DMS53 (cell line): ENCODE measurements around the gene OPTC.

Source experiments
- DNase-seq: peaks from one replicate; lab custom pipeline; 2025; lab: John Stamatoyannopoulos, UW

Gene OPTC

DNA sequence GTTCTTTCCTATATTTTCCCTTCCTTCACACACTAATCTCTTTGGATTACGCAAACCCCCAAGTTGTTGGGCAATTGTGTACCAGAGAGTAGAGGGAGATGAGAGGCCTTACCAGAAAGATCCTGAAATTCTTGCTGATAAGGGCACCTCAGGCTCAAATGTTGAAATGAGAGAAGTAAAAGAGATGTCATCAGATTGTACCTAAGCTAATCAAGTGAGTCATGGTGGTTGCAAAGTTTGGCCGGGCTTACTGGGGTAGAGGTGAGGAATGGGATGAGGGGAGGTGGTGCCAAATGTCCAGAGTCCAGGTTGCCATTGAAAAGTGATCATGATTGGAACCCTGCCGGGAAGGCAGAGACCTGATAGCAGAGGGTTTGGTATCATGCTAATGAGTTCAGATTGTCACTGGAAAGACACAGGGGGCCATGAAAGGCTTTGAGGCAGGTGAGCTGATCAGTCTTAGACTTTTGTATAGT is 43.1 kb downstream of the OPTC start:
- DNase-seq = no peak

DNA sequence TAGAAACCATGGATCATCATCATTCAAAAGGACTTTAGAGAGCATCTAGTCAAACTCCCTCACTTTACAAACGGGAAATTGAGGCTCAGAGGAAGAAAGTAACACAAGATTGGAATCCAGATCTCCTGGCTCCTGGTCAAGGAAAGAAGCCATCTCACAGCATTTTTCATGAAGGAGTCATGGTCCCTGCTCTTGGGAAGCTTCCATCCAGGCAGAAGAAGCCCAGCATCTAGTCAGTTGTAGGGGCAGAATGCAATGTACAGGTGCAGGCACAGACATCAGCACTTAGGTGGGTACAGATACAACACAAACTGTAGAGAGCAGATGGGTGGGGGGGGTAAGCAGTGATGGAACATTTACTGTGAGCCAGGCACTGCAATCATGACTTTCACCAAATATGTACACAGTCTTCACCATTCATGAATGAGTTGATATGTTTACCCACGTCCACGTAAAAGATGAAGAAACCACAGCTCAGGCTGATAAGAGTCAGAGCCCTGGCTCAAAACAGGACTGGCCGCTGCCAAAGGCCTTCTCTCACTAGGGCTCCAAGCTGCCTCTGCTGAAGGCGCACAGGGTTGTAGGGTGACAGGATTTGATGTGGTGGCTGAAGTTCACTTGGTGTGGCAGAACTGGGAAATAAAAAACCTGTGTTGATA is 44.0 kb downstream of the OPTC start:
- peak; percentile 78 for DNase-seq

DNA sequence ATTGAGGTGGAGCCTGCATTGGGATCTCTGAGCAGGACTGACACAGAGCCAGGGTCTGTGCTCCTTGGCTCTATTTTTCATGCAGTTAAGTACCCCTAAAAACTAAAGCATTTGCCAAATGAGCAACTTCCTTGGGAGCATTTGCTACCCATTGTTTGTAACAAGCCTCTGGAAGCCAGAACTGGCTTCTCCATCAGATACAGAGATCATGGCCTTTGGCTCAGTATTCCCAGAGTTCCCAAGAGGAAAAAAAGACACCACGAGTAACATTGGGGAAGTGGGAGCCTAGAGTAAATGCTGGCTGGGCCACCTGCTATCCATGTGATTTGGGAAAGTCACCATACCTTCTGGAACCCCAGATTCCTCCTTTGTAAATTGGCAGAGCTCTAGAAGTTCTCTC is 44.8 kb downstream of the OPTC start:
- DNase-seq = no peak

DNA sequence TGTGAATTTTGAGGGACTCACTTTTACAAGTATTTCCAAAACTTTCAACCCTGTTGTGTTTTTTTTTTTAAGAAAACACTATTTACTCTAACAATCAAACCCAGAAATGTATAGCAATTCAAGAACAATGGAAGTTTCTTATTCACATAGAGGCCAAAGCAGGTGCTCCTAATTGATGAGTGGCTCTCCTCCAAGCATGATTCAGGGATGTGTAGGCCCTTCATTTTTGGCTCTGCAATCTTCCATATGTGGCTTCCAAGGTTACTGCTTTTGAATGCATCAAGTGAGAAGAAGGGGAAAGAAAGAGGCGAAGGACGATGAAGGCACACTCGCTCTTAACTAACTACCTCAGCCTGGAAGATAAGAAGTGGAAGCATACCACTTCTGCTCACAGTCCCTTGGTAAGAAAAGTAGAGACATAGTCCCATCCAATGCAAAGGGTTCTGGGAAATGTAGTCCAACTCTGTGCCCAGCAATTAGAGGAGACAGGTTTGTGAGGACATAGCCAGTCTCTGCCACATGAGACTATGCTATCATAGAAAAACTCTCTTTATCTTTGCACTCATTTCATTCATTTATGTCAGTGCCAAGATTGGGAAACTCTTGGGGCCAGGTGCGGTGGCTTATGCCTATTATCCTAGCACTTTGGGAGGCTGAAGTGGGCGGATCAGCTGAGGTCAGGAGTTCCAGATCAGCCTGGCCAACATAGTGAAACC is 46.0 kb downstream of the OPTC start:
- peak; percentile 26 for DNase-seq

DNA sequence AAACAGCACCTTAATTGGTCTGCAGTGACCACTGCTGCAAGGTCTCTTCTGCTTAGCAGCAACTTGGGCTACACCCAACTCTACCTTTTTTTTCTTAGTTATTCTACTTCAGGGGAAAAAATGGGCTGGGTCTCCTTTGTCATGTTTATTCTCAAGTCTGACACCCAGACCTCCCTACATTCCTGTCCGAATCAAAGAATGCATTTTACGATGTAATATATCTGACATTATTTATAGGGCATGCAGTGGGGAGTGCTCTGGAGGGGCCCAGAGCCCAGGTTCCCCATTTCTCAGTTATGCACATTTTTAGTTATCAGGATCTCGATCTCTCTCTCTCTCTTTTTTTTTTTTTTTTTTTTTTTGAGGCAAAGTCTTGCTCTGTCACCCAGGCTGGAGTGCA is 50.5 kb downstream of the OPTC start:
- DNase-seq = no peak

DNA sequence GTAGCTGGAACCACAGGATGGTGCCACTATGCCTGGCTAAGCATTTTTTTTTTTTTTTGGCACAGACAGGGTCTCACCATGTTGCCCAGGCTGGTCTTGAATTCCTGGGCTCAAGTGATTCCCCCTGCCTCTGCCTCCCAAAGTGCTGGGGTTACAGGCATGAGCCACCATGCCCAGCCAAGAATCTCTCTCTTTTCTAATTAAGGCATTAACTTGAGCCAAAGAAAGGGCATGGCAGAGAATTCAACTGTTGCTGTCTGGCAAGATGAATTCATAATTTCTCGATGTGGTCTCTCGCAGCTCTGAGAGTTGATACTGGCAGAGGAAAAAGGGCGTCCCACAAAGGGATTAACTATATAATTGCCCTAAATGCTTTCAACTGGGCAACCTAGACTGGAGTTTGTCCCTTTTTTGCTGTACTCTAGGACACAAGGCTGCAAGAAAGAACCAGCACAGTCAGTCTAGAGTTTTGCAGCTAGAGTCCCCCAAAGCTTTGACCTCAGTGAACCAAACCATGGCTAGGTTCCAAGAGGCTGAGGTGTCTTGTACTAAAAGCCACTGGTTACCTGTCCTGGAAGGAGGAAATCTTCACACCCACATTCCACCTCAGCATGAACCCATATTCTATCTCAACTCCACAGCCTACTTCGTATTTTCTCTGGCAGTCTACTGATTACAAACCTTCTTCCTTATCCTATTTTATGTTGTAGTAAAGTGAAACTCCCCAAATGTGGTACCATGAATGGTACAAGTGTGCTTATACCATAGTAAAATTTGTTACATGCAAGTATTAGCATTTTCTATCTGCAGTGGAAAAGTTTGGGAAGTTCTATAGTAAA is 51.2 kb downstream of the OPTC start:
- DNase-seq = no peak

DNA sequence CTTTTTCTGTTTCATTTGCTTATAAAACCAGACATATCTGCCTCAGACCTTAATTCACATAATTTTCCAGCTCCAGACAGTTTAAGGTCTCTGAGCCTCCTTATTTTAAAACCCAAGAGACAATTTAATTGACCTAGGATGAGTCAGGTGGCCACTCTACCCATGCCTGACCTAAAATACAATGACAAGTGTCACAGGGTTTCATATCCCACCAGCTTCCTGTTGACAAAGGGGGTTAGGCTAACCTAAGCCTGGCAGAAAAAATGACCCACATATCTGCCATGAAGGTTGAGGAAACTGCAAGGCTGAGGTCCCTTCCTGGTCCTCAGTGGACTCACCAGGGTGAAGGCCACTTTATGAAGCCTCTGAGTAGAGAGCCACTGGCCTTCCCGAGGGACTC is 52.3 kb downstream of the OPTC start:
- DNase-seq = peak; percentile 27

DNA sequence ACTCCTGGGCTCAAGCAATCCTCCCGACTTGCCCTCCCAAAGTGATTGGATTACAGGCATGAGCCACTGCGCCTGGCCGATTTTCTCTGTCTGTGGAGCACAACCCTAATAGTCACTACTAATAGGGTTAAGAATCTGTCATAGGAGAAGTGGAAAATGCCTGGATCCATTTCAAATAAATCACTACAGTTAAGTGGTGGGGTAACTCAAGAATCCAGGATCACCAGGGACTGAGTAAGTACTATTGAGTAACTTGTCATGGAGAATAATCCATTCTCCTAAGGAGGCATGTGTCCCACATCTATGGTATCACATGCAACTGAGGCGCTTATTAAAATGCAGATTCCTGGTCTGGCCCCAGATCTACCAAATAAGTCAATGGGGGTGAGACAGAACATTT is 53.2 kb downstream of the OPTC start:
- DNase-seq = no peak

DNA sequence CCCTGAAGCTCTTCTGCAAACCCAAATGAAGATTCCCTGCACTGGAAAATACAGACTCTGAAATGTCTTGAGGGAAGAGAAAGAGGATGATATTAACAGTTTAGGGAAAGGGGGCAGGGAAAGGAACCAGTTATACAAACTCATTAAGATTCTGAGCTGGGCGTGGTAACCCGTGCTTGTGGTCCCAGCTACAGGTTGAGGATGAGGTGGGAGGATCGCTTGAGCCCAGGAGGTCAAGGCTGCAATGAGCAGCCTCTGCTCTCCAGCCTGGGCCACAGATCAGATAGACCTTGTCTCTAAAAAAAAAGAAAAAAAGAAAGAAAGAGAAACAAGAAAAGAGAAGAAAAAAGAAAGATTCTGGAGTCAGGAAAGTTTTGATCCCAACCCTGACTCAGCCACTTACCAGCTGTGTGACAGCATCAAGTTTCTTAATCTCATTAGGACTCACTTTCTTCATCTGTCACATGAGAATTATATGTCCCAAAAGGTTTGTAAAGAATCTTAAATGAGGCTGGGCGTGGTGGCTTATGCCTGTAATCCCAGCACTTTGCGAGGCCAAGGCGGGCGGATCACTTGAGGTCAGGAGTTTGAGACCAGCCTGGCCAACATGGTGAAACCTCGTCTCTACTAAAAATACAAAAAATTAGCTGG is 53.9 kb downstream of the OPTC start:
- no peak for DNase-seq

DNA sequence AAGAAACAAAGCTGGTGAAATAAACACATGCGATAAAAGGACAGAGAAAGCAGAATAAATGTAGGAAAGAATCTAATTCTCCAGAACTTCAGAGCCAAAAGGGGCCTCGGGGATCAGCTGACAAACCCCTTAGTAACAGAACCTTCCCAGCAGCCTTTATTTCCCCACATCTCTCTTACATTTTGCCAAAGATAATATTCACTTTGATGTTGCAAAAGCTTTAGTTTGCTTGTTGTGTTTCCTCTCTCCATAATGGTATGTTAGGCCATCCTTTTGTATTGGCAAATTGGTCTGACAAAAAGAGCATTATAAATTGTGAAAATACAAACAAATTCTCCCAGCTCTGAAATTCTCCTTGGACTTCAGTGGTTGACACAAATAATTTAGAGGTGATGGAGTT is 54.9 kb downstream of the OPTC start:
- no peak for DNase-seq

DNA sequence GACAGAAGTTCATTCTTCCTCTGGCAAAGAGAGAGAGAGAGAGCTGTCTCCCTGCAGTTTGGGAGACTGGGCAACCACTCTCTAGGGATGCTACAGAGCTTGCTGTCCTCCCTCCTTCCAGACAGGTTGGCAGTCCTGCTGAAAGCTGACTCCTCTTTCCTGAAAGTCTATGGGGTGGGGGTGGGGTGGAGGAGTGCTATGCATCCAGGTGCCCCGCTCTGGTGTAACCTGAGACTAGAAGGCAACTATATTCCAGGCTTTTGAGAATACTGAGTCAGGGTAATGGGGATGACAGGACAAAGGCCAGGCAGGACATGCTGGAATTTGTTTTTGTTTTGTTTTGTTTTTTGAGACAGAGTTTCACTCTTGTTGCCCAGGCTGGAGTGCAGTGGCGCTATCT is 55.4 kb downstream of the OPTC start:
- DNase-seq = peak; percentile 68

DNA sequence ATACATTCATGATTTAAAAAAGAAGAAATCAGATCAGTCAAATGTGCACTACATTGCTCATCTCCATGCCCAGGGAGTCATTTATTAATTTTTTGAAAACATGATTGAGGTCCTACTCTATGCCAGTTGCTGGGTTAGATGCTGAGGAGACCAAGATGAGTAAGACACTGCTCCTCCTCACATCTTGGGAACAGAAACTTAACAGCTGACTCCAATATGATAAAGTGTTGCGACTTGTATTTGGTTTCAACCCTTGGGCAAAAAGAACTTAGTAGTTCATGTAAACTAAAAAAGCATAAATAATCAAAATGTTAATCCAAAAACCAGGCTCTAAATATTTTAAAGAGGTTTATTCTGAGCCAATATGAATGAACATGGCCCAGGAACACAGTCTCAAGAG is 56.9 kb downstream of the OPTC start:
- DNase-seq = no peak

DNA sequence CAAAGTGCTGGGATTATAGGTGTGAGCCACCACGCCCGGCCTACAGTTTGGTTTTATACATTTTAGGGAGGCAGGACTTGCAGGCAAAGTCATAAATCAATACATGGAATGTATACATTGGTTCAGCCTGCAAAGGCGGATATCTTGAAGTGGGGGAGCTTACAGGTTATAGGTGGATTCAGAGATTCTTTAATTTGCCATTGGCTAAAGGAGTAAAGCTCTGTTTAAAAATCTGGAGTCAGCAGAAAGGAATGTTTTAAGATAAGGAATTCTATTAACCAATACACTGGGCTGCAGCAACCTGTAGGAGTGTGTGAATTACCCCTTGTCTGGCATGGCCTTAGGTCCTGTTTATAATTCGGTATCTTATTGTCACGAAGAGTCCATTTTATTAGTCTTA is 57.6 kb downstream of the OPTC start:
- DNase-seq = no peak

DNA sequence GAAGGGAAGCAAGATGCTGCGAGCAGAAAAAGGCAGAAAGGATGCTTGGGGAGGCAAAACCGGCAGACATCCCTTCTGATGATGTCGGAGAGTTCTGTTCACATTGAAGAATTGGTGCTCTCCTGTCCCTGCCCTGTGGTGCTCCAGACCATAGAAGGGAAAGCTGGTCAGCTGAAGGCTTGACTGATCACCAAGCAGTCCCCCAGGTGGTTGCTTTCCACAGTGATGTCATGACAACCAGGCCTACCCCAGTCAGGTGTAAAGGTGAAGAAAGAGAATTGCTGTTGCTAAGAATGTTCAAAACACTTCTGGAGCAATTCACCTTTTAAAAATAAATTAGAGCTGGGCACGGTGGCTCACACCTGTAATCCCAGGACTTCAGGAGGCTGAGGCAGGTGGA is 59.5 kb downstream of the OPTC start:
- DNase-seq = no peak

DNA sequence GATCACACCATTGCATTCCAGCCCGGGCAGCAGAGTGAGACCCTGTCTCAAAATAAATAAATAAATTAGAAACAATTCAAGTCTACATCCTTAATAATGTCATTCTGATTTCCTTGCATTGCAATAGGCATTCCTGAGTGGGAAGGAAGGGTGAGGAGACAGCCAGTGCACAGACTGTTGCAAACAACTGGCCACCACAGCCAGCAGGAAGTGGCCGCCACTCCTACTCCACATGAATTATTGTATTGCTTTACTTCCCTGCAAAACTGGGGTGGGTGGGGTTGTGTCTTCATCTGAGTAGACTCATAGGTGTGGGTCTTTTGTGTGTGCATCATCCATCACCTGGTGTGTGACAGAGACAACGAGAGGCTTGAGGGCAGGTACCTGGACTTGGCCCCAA is 60.1 kb downstream of the OPTC start:
- no peak for DNase-seq

DNA sequence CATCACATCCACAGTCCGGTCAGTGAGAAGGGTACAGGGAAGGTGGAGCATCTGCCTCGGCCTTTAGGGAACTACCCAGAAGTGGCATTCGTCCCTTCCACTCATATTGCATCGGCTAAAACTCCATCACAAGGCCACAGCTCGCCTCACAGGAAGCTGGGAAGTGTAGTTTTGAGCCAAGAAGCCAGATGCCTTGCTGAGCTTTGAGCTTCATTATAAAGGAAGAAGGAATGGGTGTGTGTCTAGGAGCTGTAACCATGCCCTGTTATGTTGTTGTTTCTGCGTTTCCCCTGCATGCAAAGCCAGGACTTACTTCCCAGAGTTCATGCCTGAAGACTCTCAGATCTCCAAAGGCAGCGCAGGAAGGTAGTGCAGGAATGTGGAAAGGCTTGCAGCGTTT is 61.1 kb downstream of the OPTC start:
- DNase-seq = no peak

DNA sequence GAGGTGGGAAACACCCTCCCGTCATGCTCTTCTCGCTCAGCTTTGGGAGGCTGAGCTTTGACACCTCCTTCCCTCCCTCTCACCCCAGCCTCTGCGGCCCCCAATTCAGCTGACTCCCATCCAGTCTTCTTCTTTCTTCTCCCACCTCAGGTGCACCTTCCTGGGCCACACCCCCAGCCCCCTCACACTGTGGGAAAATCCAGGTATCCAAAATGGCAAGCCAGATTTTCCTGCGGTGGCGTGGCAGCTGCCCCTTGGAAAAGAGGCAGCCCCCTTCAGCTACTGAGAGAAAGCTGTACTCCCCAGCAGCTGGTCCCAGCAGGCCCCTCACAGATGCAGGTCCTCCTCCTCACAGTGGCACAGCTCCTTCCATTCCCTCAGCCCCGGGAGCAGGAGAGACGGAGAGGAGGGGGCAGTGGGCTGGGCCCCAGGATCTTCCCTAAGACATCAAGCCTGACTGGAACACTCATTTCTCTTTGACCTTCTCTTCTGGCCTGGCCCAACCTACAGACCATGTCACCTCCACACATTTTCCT is 61.6 kb downstream of the OPTC start:
- DNase-seq = no peak

DNA sequence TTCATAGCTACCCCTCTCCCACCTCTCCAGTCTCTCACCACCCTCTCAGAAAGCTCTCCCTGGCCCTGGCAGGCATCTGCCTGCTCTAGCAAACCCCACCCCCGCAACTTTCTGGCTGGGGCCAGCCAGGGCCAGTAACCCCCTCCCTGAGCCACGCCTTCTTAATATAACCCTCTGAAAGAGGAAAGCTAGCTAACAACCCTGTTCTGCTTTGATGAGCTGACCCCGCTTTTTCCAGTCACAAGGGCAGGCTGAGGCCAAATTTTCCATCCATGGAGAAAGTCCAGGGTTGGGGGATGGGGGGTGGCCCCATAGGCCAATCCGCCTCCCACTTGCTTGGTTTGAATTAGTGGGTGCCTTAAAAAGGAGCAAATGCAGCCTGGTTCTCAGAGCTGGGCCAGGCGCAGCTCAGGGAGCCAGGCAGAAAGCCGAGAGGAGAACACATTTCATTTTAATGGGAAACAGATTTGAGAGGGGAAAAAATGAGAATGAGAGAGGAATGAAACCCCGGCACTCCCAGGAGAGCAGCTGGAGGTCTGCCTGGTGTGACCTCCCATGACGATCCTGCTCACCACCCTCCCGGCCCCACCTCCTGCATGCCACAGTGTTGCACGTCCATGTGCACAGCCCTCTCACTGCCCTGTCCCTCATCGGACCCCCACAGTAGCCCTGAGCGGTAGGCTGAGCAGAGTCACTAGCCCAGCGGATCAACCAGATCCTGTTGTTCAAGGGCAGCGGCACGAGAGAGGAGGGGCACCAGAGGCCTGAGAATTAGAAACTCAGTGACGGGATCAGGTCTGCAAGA is 62.3 kb downstream of the OPTC start:
- DNase-seq = no peak

DNA sequence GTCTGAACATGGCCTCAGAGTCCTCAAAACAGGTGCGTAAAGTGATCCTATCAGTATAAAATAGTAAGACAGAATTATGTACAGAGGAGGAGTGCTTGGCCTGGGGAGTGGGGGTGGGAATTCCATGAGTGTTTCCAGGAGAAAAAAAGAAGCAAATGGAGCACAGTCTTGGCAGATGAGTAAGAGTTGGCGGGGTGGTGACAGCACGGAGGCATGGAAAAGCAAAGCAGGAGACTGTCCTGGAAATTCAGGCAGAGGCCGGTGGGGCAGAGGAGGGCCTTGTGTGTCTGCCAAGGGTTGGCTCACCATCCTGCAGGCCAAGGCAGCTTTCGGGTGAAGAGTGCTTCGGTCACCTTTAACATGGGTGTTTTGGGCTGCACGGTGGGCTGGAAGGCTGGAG is 63.4 kb downstream of the OPTC start:
- DNase-seq = no peak

DNA sequence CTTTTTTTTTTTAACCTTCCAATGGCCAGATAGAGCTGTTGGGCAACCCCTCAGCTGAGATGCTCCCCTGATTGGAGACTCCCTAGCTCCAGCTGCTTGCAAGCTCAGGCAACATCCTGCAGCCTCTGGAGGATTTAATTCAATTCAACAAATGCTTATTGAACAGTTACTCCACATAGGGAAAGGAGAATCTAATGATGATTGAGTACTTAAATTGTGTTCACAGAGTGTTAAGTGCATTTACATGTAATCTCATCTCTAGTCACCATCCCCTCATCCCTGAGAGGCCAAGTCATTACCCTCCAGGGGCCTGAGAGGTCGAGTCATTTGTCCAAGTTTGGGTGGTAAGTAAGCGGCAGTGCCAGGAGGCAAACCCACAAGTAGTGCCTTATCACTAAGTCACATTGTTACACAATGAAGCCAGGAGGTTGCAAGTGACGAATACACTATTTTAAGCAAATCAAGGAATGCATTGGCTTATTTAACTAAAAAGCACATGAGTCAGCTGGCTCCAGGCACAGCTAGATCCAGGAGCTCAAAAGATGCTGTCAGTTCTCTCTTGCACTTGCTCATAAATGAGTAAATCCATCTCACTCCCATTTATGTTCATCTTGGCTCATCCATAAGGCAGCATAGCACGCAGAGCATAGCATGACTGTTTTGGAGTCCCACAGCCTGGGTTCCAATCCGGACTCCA is 64.3 kb downstream of the OPTC start:
- no peak for DNase-seq
